ENCODE results near the gene KCNQ5.
"Not testable (repeated sequence)": the region's sequence is repeated elsewhere in the genome, so short reads cannot be mapped to it uniquely, and the experiment has no call there.

Gene KCNQ5

DNA sequence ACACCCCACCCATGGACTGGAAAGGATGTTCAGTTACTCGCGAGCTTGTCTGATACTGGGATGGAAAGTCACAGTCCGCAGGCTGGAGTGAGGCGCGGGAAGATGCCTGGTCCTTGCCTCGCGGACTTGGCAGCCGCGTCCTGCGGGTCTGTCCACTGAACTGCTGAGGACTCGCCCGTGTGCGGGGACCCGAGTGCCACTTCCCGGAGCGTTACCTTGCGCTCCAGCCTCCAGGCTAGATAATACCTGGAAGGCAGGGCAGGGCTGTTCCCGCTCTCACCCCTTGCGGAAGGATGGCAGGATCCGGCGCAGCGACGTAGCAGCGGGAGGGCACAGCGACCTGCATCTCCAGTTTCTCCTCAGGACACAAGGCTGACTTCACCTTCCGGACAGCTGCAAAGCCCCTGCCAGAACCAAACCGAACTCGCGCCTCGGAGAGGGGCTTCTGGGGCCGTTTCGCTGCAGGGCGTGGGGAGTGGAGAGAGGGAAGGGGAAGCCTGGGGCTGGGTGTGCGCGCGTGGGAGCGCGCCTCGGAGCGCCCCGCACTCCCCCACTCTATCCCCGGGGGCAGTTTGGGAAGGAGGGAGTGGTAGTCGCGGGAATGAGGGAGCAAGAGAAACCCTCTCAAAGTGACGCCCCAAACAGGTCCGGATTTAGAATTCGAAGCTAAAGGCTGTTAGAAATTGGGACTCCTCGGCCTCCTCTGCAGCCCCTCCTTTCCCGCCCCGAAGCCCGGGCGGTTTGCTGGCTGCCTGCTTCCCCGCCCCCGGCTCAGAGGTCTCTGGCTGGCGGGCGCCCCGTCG lies at the start of gene KCNQ5:
KCNQ5 (plus strand) TSS at position 774 of the 803 bp plus-strand sequence.
- DNase-seq (ENCODE audit: low read depth in 3 of 3) = peak in 1 of 3 donors; percentile 10

DNA sequence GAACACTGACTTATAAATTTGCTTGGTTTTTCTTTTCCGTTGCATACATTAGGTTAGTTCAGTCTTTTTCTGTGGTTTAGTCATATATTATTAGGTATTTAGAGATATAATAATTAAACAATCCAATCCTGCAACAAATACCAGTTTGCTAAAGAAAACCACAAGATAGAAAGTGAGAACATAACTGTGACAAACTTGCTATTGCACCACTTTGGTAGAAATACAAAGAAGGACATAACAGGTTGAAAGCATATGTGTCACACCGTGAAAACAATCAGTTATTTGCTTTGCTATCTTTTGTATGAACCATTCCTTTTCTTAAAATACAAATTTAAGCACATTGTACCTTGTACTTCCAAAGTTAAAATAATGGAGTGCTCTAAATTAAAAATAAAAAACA lies 42.0 kb upstream of the KCNQ5 start:
- DNase-seq (ENCODE audit: low read depth in 3 of 3) = no peak

DNA sequence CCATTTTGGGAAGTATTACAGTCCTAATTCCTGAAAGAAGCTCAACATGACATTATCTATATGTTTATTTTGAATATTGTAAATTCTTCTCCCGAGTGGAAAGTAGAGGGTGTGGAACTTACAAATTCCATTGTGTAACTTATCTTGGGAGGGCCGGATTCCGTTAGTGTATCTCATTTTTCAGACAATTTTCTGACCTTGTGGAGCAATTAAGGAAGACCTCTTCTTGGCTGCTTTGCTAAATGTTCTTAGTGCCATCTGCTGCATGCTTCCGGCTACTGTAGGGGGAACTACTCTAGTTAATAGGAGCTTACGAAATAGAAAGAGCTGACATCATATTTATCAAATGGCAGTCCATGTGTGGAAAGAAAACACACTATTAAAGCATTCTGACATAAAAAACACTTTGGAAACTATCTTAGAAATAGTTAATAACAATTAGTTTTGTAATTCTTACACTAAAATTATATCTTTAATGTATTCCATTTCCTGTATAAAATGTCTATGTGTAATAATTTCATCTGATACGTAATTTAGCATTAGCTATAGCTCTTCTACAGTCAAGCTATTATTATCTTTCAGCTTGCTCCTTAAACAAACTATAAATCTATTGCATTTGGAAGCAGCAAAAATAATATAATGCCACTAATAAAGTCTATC lies 41.5 kb upstream of the KCNQ5 start:
- DNase-seq (ENCODE audit: low read depth in 3 of 3) = no peak

DNA sequence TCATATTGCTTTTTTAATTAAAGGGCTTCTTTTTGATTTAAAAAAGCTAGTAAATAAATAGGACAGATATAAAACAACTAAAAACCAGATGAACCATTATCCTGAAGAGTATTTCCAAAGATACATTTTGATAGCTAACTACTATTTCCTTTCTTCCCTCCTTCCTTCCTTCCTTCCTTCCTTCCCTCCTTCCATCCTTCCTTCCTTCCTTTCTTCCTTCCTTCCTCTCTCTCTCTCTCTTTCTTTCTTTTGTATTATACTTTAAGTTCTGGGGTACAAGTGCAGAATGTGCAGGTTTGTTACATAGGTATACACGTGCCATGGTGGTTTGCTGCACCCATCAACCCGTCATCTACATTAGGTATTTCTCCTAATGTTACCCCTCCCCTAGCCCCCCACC lies 40.9 kb upstream of the KCNQ5 start:
- DNase-seq (ENCODE audit: low read depth in 3 of 3) = not testable (repeated sequence)

DNA sequence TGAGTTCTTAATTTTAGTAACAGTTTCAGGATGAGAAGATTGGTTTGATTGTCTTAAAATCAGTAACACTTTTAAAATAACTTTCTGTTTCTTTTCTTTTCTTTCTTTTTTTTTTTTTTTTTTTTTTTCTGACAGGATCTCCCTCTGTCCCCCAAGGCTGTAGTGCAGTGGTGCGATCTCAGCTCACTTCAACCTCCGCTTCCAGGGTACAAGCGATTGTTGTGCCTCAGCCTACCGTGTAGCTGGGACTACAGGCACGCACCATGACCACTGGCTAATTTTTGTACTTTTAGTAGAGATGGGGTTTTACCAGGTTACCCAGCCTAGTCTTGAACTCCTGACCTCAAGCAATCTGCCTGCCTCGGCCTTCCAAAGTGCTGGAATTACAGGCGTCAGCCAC lies 33.7 kb upstream of the KCNQ5 start:
- DNase-seq (ENCODE audit: low read depth in 3 of 3) = no peak

DNA sequence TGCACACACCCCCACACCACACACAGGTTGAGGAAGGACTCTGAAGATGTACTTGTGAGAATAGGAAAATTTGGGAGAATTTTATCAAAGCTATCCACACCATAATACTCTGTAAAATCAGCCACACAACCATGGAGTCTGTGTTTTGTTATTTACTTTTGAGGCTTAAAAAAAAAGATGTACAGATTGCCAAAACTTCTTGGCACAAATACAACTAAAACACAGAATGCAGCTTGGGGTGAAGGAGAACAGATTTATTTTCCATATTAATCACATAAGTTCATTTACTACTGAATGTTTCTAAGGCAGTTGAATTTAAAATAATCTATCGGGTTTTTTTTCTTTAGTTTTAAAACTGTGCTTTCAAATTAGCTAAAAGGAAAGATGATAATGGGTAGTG lies 32.8 kb upstream of the KCNQ5 start:
- DNase-seq (ENCODE audit: low read depth in 3 of 3) = no peak

DNA sequence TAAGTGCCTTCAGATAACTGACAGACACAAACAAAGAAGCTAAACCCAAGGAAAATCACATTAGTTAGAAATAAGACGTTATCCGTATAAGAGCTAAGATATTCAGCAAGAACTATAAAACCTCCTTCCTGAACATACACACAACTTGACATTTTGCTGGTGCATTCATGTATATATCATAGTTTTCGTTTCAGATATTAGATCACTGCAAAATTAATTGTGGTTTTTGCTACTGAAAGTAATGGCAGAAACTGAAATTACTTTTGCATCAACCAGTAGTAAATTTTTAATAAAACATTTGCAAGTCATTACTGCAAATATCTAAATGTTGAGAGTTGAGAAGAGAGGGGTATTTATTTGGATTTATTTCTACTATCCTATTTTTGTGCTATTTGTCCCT lies 26.1 kb upstream of the KCNQ5 start:
- DNase-seq (ENCODE audit: low read depth in 3 of 3) = no peak

DNA sequence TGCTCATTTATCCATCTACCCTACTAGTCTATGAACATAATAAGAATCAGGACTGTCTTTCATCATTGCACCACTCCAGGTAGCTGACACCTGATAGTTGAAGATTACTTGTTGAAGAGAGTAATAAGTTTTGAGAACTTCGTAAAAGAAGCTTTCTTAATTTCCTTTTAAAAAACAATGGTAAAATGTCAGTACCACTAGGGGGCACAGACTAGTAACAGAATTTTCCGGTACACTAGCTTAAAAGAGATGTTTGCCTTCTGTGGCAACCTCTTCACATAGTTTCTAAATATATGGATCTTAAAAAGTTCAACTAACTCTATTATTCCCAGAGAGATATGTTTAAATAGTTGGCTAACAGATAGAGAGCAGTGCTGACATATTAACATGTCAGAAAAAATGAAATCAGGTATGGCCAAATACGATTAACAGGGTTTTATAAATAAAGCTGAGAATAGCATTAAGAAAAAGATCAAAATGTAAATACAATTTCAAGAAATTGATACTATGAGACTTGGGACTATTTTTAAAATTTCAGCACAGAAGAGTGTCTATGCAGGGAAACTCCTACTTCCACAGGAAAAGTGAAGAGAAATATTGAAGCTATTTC lies 5.4 kb upstream of the KCNQ5 start:
- no peak for DNase-seq (ENCODE audit: low read depth in 3 of 3)

DNA sequence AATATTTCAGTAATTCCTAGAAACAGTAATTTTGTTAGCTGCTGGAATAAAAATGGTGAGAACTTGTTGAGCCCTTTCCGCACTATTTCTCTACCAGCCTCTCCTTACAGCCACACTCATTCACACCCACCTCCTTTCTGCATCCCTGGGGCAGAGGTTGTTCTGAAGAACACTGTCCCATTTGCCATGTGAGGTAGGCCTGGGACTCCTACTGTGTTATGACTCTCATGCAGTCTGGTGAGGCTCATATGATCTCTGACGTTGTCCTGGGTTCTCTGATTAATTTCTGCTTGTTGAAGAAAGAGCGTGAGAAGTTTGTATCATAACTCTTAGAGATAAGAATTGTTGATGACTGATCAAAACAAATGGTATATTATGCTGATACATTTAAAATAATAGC lies 4.1 kb upstream of the KCNQ5 start:
- no peak for DNase-seq (ENCODE audit: low read depth in 3 of 3)

DNA sequence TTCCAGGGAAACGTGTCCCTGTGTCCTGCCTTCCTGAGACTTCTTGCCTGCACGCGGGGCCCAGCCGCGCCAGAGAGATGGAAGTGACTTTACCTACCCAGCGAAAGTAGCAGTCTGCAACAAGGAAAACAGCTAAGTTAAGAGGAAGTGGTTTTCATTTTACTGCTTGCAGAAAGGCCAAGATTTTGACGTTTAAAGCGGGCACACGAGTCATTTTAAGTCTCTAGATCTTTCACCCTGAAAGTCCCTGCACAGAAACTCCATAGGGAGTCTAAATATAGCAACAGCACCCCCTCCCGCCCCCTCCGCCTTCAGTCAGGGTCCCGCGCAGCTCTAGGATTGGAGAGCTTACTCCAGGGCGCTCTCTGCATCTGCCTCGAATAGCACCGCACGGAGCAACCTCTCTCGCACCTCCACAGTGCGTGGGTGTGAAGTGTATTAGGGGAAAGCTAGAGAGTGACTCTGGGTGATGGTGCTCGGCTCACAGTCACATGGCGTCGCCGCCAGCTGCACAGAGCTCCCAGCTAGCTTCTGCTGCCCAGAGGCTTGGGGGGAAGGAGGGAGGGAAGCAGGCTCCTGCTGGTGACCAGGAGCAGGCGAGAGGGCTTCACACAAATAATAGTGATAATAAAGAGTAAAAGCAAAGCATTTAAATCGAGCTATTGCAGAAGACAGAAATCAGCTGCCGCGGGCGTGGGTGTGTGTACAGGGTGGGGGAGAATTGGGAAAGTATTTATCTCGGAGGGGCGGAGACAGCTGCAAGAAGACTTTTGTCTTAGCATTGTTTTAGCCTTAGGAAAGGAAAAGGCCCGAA lies 1.8 kb upstream of the KCNQ5 start:
- peak; percentile 67 to 82 (median 78) for DNase-seq (ENCODE audit: low read depth in 3 of 3)

DNA sequence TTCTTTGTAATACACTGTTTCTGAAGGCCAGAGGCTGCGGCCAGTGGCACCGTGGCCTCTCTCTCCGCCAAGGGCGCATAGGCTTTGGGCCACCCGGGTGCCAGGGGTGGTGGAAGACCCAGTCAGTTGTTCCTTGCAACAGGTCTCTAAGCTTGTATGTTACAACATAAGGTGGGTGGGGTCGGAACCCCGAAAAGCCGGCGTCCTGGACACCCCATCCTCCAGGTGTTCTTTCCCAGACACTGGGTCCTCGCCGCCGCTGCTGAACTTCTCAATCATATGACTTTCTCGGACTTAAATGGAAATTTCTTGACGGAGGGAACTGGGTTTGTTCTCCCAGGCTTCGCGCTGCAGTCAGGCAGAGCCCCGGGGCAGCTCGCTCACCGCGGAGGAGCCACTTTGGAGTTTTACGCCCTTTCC lies 983 bp upstream of the KCNQ5 start:
- DNase-seq (ENCODE audit: low read depth in 3 of 3) = no peak

DNA sequence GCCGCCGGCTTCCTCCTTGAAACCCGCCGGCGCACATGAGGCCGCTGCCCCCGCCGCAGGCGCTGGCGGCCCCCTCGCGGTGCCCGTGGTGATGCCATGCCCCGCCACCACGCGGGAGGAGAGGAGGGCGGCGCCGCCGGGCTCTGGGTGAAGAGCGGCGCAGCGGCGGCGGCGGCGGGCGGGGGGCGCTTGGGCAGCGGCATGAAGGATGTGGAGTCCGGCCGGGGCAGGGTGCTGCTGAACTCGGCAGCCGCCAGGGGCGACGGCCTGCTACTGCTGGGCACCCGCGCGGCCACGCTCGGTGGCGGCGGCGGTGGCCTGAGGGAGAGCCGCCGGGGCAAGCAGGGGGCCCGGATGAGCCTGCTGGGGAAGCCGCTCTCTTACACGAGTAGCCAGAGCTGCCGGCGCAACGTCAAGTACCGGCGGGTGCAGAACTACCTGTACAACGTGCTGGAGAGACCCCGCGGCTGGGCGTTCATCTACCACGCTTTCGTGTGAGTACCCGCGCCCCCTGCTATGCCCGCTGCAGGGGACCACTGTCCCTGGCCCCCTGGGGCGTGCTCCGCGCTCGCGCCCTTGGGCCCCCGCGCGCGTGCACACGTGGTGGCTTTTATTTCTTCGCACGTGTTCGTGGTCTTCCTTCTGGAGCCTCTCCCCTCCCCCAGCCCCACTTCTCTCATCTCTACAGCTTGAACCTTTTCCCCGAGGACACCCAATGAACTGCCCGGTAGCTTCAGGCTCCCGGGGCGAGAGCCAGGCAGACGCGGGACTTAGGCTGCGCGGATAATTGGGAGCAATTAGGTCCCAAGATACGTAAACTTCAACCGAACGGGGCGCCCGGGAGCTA lies 453 bp downstream of the KCNQ5 start:
- peak; percentile 11 to 40 (median 29) for DNase-seq (ENCODE audit: low read depth in 3 of 3)

DNA sequence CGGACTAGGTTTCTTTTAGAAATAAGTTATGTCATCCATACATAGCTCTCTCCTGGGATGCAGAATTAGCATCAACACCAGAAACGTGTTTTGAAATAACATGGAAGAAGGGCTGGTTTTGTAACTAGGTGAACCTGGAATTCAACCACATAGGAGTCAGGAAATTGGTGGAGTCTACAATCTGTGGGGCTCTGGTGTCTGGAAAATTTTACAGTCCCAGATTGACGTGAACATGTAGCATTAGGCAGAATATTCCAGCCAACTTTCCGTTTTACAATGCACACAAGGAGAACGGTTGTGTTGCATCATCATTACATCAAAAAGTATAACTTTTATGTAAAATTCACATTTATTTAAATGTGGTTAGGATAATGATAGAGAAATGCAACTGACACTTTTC lies 1.9 kb downstream of the KCNQ5 start:
- DNase-seq (ENCODE audit: low read depth in 3 of 3) = no peak

DNA sequence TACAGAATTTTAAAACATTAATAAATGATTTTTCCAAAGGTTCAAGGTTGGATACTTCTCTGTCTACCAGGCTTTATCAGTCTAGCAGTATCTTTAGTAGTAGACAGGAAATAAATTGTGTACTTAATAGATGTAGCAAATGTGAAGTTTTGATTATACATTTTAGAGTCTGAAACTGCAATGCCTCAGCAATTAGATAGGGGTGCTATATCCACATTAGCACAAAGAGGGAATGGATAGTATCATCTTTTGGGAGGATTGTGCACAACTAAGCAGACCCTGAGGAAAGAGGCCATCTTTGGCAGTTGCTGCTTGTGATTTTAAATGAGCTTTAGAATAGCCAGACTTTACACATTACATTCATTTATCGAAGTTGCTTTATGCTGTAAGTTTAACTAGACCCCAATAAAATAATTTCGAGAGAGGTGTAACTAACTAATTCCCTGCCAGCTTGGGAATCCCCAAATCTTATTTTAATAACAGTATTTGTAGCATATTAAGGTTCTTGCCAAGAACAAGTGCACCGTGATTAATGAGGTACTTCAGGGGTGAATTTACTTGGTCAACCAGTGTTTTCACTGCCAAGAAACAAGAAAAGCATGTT lies 2.8 kb downstream of the KCNQ5 start:
- DNase-seq (ENCODE audit: low read depth in 3 of 3) = no peak

DNA sequence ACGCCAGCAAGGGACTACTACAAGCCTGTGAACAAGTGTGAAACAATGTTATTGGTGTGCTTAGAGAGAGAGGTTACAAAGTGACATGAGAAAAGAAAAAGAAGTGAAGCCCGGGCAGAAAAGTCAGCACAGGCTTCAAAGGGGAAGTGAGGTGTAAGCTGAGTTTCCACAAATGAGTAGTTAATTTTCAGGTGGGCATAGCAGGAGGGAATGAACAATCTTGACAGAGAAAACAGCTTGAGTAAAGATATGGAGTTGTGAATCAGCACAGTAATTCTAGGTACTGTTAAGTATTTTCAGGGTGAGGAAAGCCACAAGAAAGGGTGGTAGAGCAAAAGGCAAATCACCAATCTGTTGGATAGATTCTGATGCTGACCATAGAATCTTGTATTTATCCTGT lies 4.3 kb downstream of the KCNQ5 start:
- no peak for DNase-seq (ENCODE audit: low read depth in 3 of 3)

DNA sequence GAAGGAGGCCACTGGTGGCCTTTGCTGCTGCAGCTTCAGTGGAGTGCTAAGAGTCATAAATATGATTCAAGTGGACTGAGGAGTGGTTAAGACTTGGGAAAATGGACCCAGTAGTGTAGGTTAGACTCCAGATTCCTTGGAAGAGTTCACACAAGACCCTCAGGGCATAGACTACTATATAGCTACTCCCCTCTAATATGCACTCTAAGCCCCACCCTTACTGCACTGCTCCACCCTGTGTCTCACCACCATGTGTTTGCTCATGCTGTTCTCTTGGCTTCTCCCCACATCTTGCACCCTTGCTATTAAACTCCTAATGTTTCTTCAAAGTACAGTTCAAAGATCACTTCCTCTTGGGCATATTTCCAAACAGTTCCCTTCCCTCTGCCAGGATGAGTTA lies 5.7 kb downstream of the KCNQ5 start:
- no peak for DNase-seq (ENCODE audit: low read depth in 3 of 3)

DNA sequence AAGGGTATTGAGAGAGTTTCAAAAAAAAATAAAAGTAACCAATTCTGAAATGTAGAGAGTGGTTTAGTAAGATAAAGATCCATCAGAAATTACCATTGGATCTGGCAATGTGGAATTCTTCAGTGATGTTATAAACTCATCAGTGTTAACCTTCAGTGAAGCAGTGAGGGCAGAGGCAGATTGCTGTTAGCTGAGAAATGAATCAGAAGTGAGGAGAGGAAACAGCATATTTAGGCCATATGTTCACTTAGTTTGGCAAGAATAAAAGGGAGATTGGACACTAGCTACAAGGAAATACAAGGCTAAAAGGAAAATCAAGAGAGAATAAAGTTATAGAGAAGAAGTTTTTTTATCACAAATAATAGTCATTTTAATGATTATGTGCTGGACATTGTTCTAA lies 9.6 kb downstream of the KCNQ5 start:
- no peak for DNase-seq (ENCODE audit: low read depth in 3 of 3)

DNA sequence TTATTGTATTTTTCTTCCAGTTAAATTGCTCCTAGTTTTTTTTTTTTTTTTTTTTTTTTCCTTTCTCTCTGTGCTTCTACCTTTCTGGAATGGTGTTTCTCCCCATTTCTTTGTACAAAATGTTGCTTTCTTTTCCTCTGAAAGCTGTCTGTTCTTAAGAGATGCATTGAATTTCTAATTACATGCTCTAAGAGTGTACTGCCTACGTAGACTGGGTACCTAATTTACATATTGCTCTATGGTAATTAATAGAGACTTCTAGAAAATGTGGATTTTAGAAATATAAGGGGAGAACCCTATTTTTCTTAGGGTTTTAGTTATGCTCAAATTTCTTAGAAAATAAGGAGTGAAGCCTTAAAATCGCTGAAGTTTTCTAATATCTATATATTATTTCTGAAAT lies 13.8 kb downstream of the KCNQ5 start:
- no peak for DNase-seq (ENCODE audit: low read depth in 3 of 3)

DNA sequence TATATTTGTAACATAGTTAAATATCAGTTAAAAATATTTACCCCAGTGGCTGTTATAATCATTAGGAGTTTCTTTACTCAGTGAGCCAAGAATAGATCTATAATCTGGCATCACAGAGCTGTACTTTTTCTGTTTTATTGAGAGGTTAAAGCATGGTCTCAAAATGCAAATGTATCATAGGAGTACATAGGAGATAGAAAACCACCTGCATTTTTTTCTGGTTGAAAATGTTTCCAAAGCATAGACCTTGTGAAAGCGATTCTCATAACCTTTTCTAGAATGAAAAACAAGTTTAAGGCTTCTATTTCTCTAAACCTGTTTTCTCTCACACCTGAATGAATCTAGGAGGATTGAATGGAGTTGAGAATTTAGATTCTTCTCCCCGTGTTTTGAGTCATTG lies 14.4 kb downstream of the KCNQ5 start:
- DNase-seq (ENCODE audit: low read depth in 3 of 3) = no peak

DNA sequence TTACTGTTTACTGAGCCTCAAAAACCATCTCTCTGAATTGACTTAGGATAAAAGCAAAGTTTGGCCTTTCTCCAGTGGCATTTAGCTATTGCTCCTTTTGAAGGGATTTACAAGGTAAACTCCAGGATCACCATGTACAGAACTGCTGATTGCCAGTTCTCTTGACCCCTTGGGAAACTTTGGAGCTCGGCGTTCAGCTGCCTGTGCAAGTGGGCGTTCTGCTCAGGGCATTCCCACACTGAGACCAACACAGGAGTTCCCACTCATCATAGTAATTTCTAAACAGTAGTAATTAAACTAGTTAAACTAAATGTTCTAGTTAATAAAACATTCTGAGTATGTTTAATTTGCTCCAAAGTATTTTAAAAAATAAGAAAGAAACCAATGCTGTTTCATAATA lies 14.9 kb downstream of the KCNQ5 start:
- no peak for DNase-seq (ENCODE audit: low read depth in 3 of 3)
